Type B pancreatic cell (in vitro differentiated cells): Measurements from ENCODE around the gene ALPI. TPM values are rescaled to one million over a fixed set of nuclear protein-coding genes. Genes with fewer than 3 reads are reported as not detected.

Experiments
- DNase-seq: peaks from one replicate; pipeline ENCODE4 v3.0.0; 2021; ENCODE audit warnings: mixed read lengths; ENCODE audit not compliant: unreplicated experiment; ENCODE audit errors: extremely low spot score
- H3K27ac Mint-ChIP-seq: 2 replicates; pipeline ENCODE4 v1.8.0; 2021; ENCODE audit warnings: mild to moderate bottlenecking, mixed read lengths
- H3K27me3 Mint-ChIP-seq: 2 replicates; pipeline ENCODE4 v1.8.0; 2021; ENCODE audit warnings: mixed read lengths
- H3K36me3 Mint-ChIP-seq: 2 replicates; pipeline ENCODE4 v1.8.0; 2021; ENCODE audit warnings: mixed read lengths
- H3K4me1 Mint-ChIP-seq: one replicate; pipeline ENCODE4 v1.8.0; 2021; ENCODE audit warnings: mixed read lengths; ENCODE audit not compliant: unreplicated experiment
- H3K4me3 Mint-ChIP-seq: 2 replicates; pipeline ENCODE4 v1.8.0; 2021; ENCODE audit warnings: mild to moderate bottlenecking, mixed read lengths
- H3K9me3 Mint-ChIP-seq: 2 replicates; pipeline ENCODE4 v1.8.0; 2021; ENCODE audit warnings: mixed read lengths
- total RNA-seq: library from RNA; stranded (reverse); gene quantifications from 2 replicates; pipeline ENCODE4 v1.2.1, GENCODE V29; 2021; ENCODE audit warnings: low replicate concordance
- TF ChIP-seq, protein P1 (sequence below): fragments of 200-600 bp; sonication (generic); conservative IDR thresholded peaks from 2 replicates; pipeline ENCODE4 v1.5.0; 2021; ENCODE audit warnings: antibody characterized with exemption, mild to moderate bottlenecking

The ALPI gene
- total RNA-seq, 1 donor from 2014 or later, result 1.5 TPM

DNA sequence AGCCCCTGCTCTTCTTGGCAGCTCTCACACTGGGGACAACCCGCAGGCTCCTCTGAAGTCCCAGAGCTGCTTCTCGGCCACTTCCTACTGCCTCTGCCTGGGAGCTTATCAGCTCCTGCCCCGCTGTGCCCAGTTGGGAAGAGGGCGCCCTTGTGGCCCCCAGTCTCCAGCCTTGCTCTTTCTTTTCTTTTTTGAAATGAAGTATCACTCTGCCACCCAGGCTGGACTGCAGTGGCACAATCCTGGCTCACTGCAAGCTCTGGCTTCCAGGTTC is 20.6 kb upstream of the ALPI start:
- no peaks in the 10 kb centered on the region for H3K36me3 Mint-ChIP-seq
- TF ChIP-seq, protein P1, sequence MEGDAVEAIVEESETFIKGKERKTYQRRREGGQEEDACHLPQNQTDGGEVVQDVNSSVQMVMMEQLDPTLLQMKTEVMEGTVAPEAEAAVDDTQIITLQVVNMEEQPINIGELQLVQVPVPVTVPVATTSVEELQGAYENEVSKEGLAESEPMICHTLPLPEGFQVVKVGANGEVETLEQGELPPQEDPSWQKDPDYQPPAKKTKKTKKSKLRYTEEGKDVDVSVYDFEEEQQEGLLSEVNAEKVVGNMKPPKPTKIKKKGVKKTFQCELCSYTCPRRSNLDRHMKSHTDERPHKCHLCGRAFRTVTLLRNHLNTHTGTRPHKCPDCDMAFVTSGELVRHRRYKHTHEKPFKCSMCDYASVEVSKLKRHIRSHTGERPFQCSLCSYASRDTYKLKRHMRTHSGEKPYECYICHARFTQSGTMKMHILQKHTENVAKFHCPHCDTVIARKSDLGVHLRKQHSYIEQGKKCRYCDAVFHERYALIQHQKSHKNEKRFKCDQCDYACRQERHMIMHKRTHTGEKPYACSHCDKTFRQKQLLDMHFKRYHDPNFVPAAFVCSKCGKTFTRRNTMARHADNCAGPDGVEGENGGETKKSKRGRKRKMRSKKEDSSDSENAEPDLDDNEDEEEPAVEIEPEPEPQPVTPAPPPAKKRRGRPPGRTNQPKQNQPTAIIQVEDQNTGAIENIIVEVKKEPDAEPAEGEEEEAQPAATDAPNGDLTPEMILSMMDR, result no peak
- no peaks in the 10 kb centered on the region for H3K9me3 Mint-ChIP-seq
- DNase-seq, result no peak
- H3K27ac Mint-ChIP-seq, result no peak overlapping the region
- H3K4me1 Mint-ChIP-seq, result no peaks in the 10 kb centered on the region
- no peak overlapping the region for H3K4me3 Mint-ChIP-seq
- H3K27me3 Mint-ChIP-seq, result peaks cover 7% of the 10 kb centered on the region

DNA sequence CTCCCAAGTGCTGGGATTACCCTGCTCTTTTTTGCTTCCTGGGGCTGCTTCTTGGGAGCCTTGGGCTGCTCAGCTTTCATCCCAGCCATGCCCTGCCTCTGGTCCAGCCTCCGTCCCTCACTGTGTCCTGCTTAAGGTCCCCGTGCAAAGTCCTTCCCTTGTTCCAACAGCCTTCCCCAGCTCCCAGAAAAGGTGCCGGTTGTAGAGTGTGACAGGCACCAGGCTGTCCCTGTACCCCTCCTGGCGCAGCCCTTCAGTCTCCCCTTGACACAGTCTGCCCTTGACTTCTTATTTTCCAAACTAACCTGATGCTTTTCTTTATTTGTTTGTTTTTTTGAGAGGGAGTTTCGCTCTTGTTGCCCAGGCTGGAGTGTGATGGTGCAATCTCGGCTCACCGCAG is 20.1 kb upstream of the ALPI start:
- Mint-ChIP-seq H3K4me3 (no peak overlapping the region), H3K4me1 (no peaks in the 10 kb centered on the region), H3K9me3 (no peaks in the 10 kb centered on the region), H3K27me3 (peaks cover 10% of the 10 kb centered on the region), H3K27ac (no peak overlapping the region), H3K36me3 (no peaks in the 10 kb centered on the region)
- TF ChIP-seq, protein P1, result no peak
- DNase-seq, result no peak

DNA sequence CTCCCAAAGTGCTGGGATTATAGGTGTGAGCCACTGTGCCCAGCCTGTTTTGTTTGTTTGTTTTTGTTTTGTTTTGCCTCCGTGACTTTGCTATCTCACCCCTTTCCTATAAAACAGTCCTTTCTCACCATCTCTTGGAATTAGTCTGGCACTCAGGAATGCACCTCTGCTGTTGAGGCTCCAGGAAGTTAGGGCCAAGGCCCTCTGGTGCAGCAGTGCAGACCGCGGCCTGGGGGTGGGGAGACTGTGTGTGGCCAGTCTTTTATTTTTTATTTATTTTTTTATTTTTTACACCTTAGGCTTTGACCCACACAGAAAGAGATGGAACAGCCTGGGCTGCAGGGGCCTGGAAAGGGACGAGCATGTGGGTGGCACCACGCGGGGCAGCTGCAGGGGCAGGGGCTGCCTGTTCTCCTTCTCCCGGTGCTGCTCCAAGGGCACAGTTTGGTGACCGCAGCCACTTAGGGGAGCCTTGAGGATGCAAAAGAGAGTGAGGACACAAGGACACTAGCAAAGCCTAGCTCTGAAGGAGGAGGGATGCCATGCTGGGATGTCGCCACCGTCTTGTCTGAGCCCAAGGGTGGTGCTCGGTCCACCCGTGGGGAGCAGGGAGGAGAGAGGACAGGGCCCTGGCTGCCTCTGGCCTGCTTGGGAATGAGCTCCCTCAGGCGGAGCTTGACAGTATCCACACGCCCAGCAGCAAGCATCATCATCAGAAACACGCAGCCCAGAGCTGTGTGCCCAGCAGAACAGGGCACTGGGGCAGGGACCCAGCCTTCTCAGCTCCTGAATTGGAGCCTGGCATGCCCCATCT is 19.4 kb upstream of the ALPI start:
- no peak for DNase-seq
- Mint-ChIP-seq H3K27me3 (peaks cover 12% of the 10 kb centered on the region), H3K36me3 (no peaks in the 10 kb centered on the region), H3K27ac (no peak overlapping the region), H3K9me3 (no peaks in the 10 kb centered on the region), H3K4me3 (no peak overlapping the region), H3K4me1 (no peaks in the 10 kb centered on the region)
- TF ChIP-seq, protein P1, result no peak

DNA sequence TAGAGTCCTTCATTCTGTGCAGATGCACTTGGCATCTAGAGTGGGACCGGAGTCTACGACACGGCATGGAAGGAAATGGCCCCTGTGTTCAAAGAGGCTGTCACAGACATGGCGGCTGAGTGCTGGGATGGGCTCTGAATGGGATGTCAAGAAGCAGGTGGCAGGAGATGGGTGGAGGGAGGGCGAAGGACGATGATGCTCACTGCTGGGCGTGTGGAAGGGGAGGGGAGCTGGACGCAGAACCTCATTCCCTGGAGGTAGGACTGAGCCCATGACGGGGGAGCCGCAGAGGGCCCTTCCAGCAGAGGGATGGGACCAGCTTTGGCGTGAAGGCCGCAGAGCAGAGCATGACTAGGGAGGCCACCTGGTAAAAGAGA is 18.8 kb upstream of the ALPI start:
- no peak overlapping the region for H3K27ac Mint-ChIP-seq
- H3K4me1 Mint-ChIP-seq, result no peaks in the 10 kb centered on the region
- TF ChIP-seq, protein P1, result no peak
- no peaks in the 10 kb centered on the region for H3K36me3 Mint-ChIP-seq
- no peak overlapping the region for H3K4me3 Mint-ChIP-seq
- no peak for DNase-seq
- peaks cover 12% of the 10 kb centered on the region for H3K27me3 Mint-ChIP-seq
- H3K9me3 Mint-ChIP-seq, result no peaks in the 10 kb centered on the region

DNA sequence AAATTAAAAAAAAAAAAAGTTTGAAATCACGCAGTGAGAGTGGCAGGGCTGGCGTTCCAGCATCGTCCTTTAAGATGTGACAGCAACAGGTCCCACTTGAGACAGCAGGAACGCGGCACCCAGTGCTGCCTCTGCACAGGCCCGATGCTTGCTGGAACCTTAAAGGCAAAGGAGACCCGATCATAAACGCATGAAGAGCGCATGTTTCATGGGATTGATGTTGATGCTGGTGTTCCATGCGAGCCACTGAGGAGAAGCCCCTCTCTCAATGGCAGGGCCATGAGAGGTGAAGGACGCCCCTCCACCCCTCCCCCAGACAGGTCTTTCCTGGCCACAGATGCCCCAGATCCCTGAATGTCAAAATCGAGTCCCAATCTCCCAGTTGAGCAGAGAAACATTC is 17.9 kb upstream of the ALPI start:
- DNase-seq, result no peak
- Mint-ChIP-seq H3K9me3 (no peaks in the 10 kb centered on the region), H3K27ac (no peak overlapping the region), H3K4me3 (no peak overlapping the region), H3K36me3 (no peaks in the 10 kb centered on the region), H3K27me3 (peaks cover 12% of the 10 kb centered on the region), H3K4me1 (no peaks in the 10 kb centered on the region)
- TF ChIP-seq, protein P1, result no peak
